SK-N-SH treated with all-trans-retinoic acid at 6 μM for 48 hours (cell line): Measurements from ENCODE around the gene CFAP44.

Source experiments
- ATAC-seq: fragments of 200-7000 bp; cut with Tn5 transposase; 3 replicates; pipeline ENCODE4 v1.9.1; 2020; ENCODE audit warnings: mild to moderate bottlenecking, moderate library complexity
- ARNTL ChIP-seq: fragments of 450-650 bp; formaldehyde crosslinking; IDR thresholded peaks from 2 replicates; pipeline ENCODE4 v1.5.0; 2020; ENCODE audit warnings: low read depth, mild to moderate bottlenecking, moderate library complexity, borderline replicate concordance
- BACH2 ChIP-seq: fragments of 250-450 bp; sonication (Bioruptor Pico); IDR thresholded peaks from 2 replicates; pipeline ENCODE4 v1.9.0; 2021; ENCODE audit warnings: mild to moderate bottlenecking, borderline replicate concordance
- CREB5 ChIP-seq: fragments of 250-450 bp; sonication (Bioruptor Pico); IDR thresholded peaks from 2 replicates; pipeline ENCODE4 v1.5.1; 2020; ENCODE audit warnings: low read depth, mild to moderate bottlenecking, moderate library complexity
- CSDC2 ChIP-seq: fragments of 250-450 bp; sonication (Bioruptor Pico); IDR thresholded peaks from 2 replicates; pipeline ENCODE4 v1.5.0; 2020; ENCODE audit warnings: mild to moderate bottlenecking, moderate library complexity
- CSRNP3 ChIP-seq: fragments of 250-450 bp; sonication (Bioruptor Pico); IDR thresholded peaks from 2 replicates; pipeline ENCODE4 v1.5.1; 2021; ENCODE audit warnings: mild to moderate bottlenecking, moderate library complexity
- ESRRG ChIP-seq: fragments of 250-450 bp; sonication (Bioruptor Pico); IDR thresholded peaks from 2 replicates; pipeline ENCODE4 v1.6.1; 2021; ENCODE audit warnings: mild to moderate bottlenecking
- GLIS3 ChIP-seq: fragments of 250-450 bp; sonication (Bioruptor Pico); IDR thresholded peaks from 2 replicates; pipeline ENCODE4 v1.5.0; 2020; ENCODE audit warnings: mild to moderate bottlenecking, moderate library complexity
- OSR1 ChIP-seq: fragments of 250-450 bp; sonication (Bioruptor Pico); IDR thresholded peaks from 2 replicates; pipeline ENCODE4 v1.8.0; 2022; ENCODE audit warnings: moderate library complexity, mild to moderate bottlenecking, inconsistent platforms
- PATZ1 ChIP-seq: fragments of 250-450 bp; sonication (Bioruptor Pico); IDR thresholded peaks from 2 replicates; pipeline ENCODE4 v1.8.0; 2020; ENCODE audit warnings: mild to moderate bottlenecking, moderate library complexity, borderline replicate concordance
- POU6F1 ChIP-seq: fragments of 250-450 bp; sonication (Bioruptor Pico); IDR thresholded peaks from 2 replicates; pipeline ENCODE4 v1.8.0; 2021; ENCODE audit warnings: low read depth, mild to moderate bottlenecking, moderate library complexity, borderline replicate concordance
- PPARA ChIP-seq: fragments of 250-450 bp; sonication (Bioruptor Pico); IDR thresholded peaks from 2 replicates; pipeline ENCODE4 v1.5.0; 2020; ENCODE audit warnings: mild to moderate bottlenecking, borderline replicate concordance
- RARB ChIP-seq: fragments of 250-450 bp; sonication (Bioruptor Pico); IDR thresholded peaks from 2 replicates; pipeline ENCODE4 v1.8.0; 2021; ENCODE audit warnings: mild to moderate bottlenecking, moderate library complexity
- SNAI2 ChIP-seq: fragments of 250-450 bp; sonication (Bioruptor Pico); IDR thresholded peaks from 2 replicates; pipeline ENCODE4 v1.5.0; 2020; ENCODE audit warnings: mild to moderate bottlenecking, moderate library complexity
- TCF4 ChIP-seq: fragments of 250-450 bp; sonication (Bioruptor Pico); IDR thresholded peaks from 2 replicates; pipeline ENCODE4 v1.8.0; 2021; ENCODE audit warnings: mild to moderate bottlenecking, moderate library complexity, borderline replicate concordance
- TOX ChIP-seq: fragments of 250-450 bp; sonication (Bioruptor Pico); IDR thresholded peaks from 2 replicates; pipeline ENCODE4 v1.8.0; 2021; ENCODE audit warnings: mild to moderate bottlenecking, moderate library complexity, borderline replicate concordance
- TSHZ2 ChIP-seq: fragments of 250-450 bp; sonication (Bioruptor Pico); IDR thresholded peaks from 2 replicates; pipeline ENCODE4 v1.5.0; 2020; ENCODE audit warnings: mild to moderate bottlenecking, moderate library complexity
- ZC3H10 ChIP-seq: fragments of 250-450 bp; sonication (Bioruptor Pico); IDR thresholded peaks from 2 replicates; pipeline ENCODE4 v1.5.1; 2021; ENCODE audit warnings: mild to moderate bottlenecking, moderate library complexity
- ZFP3 ChIP-seq: fragments of 250-450 bp; sonication (Bioruptor Pico); IDR thresholded peaks from 2 replicates; pipeline ENCODE4 v1.5.0; 2020; ENCODE audit warnings: mild to moderate bottlenecking, moderate library complexity
- ZFP30 ChIP-seq: fragments of 450-650 bp; formaldehyde crosslinking; IDR thresholded peaks from 2 replicates; pipeline ENCODE4 v1.5.0; 2022; ENCODE audit warnings: mild to moderate bottlenecking, moderate library complexity
- ZNF565 ChIP-seq: fragments of 450-650 bp; formaldehyde crosslinking; conservative IDR thresholded peaks from 2 replicates; pipeline ENCODE4 v1.5.0; 2020; ENCODE audit warnings: low read depth, mild to moderate bottlenecking, moderate library complexity
- ZNF70 ChIP-seq: fragments of 450-650 bp; formaldehyde crosslinking; IDR thresholded peaks from 2 replicates; pipeline ENCODE4 v1.5.0; 2020; ENCODE audit warnings: mild to moderate bottlenecking, moderate library complexity

Gene CFAP44

GRCh38 chr3:113450911-113451310 lies 9.6 kb upstream of the CFAP44 start:
- TF ChIP-seq ZNF565 (CRISPR knock-in tag) (no peak), ZFP30 (no peak), BACH2 (CRISPR knock-in tag) (no peak), GLIS3 (CRISPR knock-in tag) (no peak), ZNF70 (CRISPR knock-in tag) (no peak), ESRRG (CRISPR knock-in tag) (no peak), ARNTL (CRISPR knock-in tag) (no peak), CSDC2 (CRISPR knock-in tag) (no peak)
- TF ChIP-seq, all 23 proteins: peak for 0
- ATAC-seq: no peak

- no peak for TF ChIP-seq OSR1 (CRISPR knock-in tag)
- no peak for ATAC-seq
Observed at GRCh38 chr3:113439606-113440005, 1.7 kb downstream of the CFAP44 start.

GRCh38 chr3:113438224-113438623 lies 3.1 kb downstream of the CFAP44 start:
- TF ChIP-seq SNAI2: no peak
- TF ChIP-seq GLIS3 (CRISPR knock-in tag): no peak
- TF ChIP-seq TOX (CRISPR knock-in tag): no peak
- no peak for TF ChIP-seq PPARA (CRISPR knock-in tag)
- no peak for TF ChIP-seq ZFP30
- TF ChIP-seq CSDC2 (CRISPR knock-in tag): no peak
- TF ChIP-seq ZNF565 (CRISPR knock-in tag): no peak
- TF ChIP-seq ZC3H10: no peak
- no peak for TF ChIP-seq TCF4 (CRISPR knock-in tag)
- no peak for TF ChIP-seq RARB
- no peak for TF ChIP-seq POU6F1 (CRISPR knock-in tag)
- TF ChIP-seq ZFP3 (CRISPR knock-in tag): no peak
- no peak for TF ChIP-seq TSHZ2 (CRISPR knock-in tag)
- TF ChIP-seq CSRNP3 (CRISPR knock-in tag): no peak
- TF ChIP-seq ZNF70 (CRISPR knock-in tag): no peak

GRCh38 chr3:113437411-113437810 lies 3.9 kb downstream of the CFAP44 start:
- no peak for ATAC-seq
- TF ChIP-seq ESRRG (CRISPR knock-in tag) (no peak), PATZ1 (CRISPR knock-in tag) (no peak), TOX (CRISPR knock-in tag) (no peak), PPARA (CRISPR knock-in tag) (no peak), SNAI2 (no peak), CREB5 (CRISPR knock-in tag) (no peak), TSHZ2 (CRISPR knock-in tag) (no peak)

More at GRCh38 chr3:113438224-113438623, 3.1 kb downstream of the CFAP44 start:
- ATAC-seq: no peak
